DND-41 (cell line): Measurements from ENCODE around the gene SLC16A13.

Experiments
- ATAC-seq: fragments of 200-7000 bp; cut with Tn5 transposase; 3 replicates; pipeline ENCODE4 v1.9.1; 2021; ENCODE audit warnings: low read depth; ENCODE audit not compliant: insufficient read depth
- DNase-seq: peaks from one replicate; pipeline ENCODE4 v3.0.0-alpha.2; 2020
- H2AFZ ChIP-seq: 2 replicates; pipeline ENCODE4 v1.6.0; 2012; ENCODE audit warnings: low read depth, low read length
- H3K27ac ChIP-seq: 2 replicates; pipeline ENCODE4 v1.5.1; 2012; ENCODE audit warnings: low read length, inconsistent platforms
- H3K27me3 ChIP-seq: fragments of 200-600 bp; sonication (generic); 2 replicates; pipeline ENCODE4 v1.6.0; 2012; ENCODE audit warnings: low read length, mild to moderate bottlenecking, inconsistent platforms; ENCODE audit not compliant: insufficient read depth, poor library complexity
- H3K36me3 ChIP-seq: 2 replicates; pipeline ENCODE4 v1.5.1; 2012; ENCODE audit warnings: low read length, inconsistent platforms; ENCODE audit not compliant: insufficient read depth
- H3K4me1 ChIP-seq: 2 replicates; pipeline ENCODE4 v1.5.1; 2012; ENCODE audit warnings: mild to moderate bottlenecking, low read length; ENCODE audit not compliant: insufficient read depth
- H3K4me2 ChIP-seq: 2 replicates; pipeline ENCODE4 v1.6.0; 2012; ENCODE audit warnings: mild to moderate bottlenecking, moderate library complexity, low read length, inconsistent platforms; ENCODE audit not compliant: insufficient read depth
- H3K4me3 ChIP-seq, 2 experiments: fragments of 200-600 bp in 1 of 2; shearing (Covaris generic) in 1 of 2; 2 replicates each; pipeline ENCODE4 v1.5.1; 2012 to 2016; ENCODE audit warnings: inconsistent platforms in 2 of 2, low read length in 2 of 2, mild to moderate bottlenecking in 2 of 2, low read depth in 1 of 2, moderate library complexity in 1 of 2
- H3K79me2 ChIP-seq: 2 replicates; pipeline ENCODE4 v1.6.0; 2012; ENCODE audit warnings: low read length, inconsistent platforms; ENCODE audit not compliant: insufficient read depth
- H3K9ac ChIP-seq: 2 replicates; pipeline ENCODE4 v1.6.0; 2012; ENCODE audit warnings: low read depth, mild to moderate bottlenecking, inconsistent platforms, low read length, moderate library complexity
- H3K9me3 ChIP-seq: 2 replicates; pipeline ENCODE4 v1.5.1; 2012; ENCODE audit warnings: low read length, moderate library complexity, mild to moderate bottlenecking, inconsistent platforms; ENCODE audit not compliant: insufficient read depth, severe bottlenecking
- H4K20me1 ChIP-seq: 2 replicates; pipeline ENCODE4 v1.6.0; 2012; ENCODE audit warnings: low read length; ENCODE audit not compliant: insufficient read depth
- CTCF ChIP-seq: IDR thresholded peaks from 2 replicates; pipeline ENCODE4 v1.5.1; 2012; ENCODE audit warnings: borderline replicate concordance, low read length, moderate library complexity, mild to moderate bottlenecking; ENCODE audit not compliant: poor library complexity, severe bottlenecking; ENCODE audit errors: extremely low read depth
- EZH2 ChIP-seq: IDR thresholded peaks from 3 replicates; pipeline ENCODE4 v1.6.1; 2012; ENCODE audit warnings: borderline replicate concordance, low read depth, mild to moderate bottlenecking, moderate library complexity, low read length, inconsistent platforms; ENCODE audit not compliant: severe bottlenecking

Gene SLC16A13

DNA sequence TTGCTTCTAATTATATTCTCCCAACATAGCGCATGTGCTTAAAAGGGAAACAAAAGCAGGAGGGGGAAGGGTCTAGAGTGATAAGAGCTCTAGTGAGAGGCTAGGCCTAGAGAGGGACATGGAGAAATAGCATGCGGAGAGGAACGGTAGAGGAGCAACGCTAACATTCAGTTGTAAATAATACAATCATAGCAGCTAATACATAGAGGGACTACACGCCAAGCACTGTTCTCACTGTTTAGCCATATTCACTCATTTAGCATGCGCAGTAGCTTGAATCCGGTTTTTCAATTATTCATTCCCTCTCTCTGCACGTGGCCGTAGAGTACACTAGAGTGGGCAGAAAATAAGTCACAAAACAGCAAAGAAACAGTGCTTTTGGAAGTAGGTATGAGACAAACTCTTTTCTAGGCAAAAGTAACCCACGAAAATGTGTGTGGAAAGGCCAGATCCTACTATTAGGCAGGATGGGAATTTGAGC is 41.7 kb upstream of the SLC16A13 start:
- no peaks in the 10 kb centered on the region for H3K27me3 ChIP-seq
- no peaks in the 10 kb centered on the region for H3K79me2 ChIP-seq
- no peak overlapping the region for H3K9ac ChIP-seq
- no peaks in the 10 kb centered on the region for H3K9me3 ChIP-seq
- peaks cover 17% of the 10 kb centered on the region for H3K36me3 ChIP-seq
- H3K27ac ChIP-seq = no peak overlapping the region
- no peaks in the 10 kb centered on the region for H4K20me1 ChIP-seq
- TF ChIP-seq EZH2 = no peak
- no peak for TF ChIP-seq CTCF
- H3K4me1 ChIP-seq = no peaks in the 10 kb centered on the region
- H3K4me2 ChIP-seq = no peak overlapping the region
- no peak for ATAC-seq
- H2AFZ ChIP-seq = no peak overlapping the region
- DNase-seq = no peak
- H3K4me3 ChIP-seq = no peak overlapping the region

GRCh38 chr17:6994666-6995256 is 41.1 kb upstream of the SLC16A13 start:
- DNase-seq = no peak
- Histone ChIP-seq H3K4me1 (no peaks in the 10 kb centered on the region), H2AFZ (no peak overlapping the region), H3K4me2 (no peak overlapping the region), H3K27me3 (no peaks in the 10 kb centered on the region), H3K79me2 (no peaks in the 10 kb centered on the region), H3K36me3 (peaks cover 23% of the 10 kb centered on the region), H3K9ac (no peak overlapping the region), H4K20me1 (no peaks in the 10 kb centered on the region), H3K4me3 (no peak overlapping the region), H3K9me3 (no peaks in the 10 kb centered on the region), H3K27ac (no peak overlapping the region)
- TF ChIP-seq CTCF (no peak), EZH2 (no peak)
- no peak for ATAC-seq

- TF ChIP-seq EZH2 (no peak), CTCF (no peak)
- H3K4me2 ChIP-seq = no peak within 1 kb of the TSS
- DNase-seq = no peak
- peaks cover 33% of the 10 kb centered on the region for H3K36me3 ChIP-seq
- H2AFZ ChIP-seq = no peak within 1 kb of the TSS
- no peaks in the 10 kb centered on the region for H3K79me2 ChIP-seq
- H3K4me3 ChIP-seq = no peak within 1 kb of the TSS
- no peak for ATAC-seq
- H3K9me3 ChIP-seq = no peaks in the 10 kb centered on the region
- no peaks in the 10 kb centered on the region for H3K27me3 ChIP-seq
- no peaks in the 10 kb centered on the region for H3K4me1 ChIP-seq
- no peak within 1 kb of the TSS for H3K9ac ChIP-seq
- H3K27ac ChIP-seq = no peak within 1 kb of the TSS
- H4K20me1 ChIP-seq = no peaks in the 10 kb centered on the region
Measured at GRCh38 chr17:6995500-6996255, 40.1 kb upstream of the SLC16A13 start, which contains the start of gene ALOX12. Gene ALOX12 (plus strand): TSS chr17:6996049. CDS start chr17:6996118, 69 bp downstream.
